ENCODE data around the gene SERPINB3.
"Not testable (repeated sequence)": the region's sequence is repeated elsewhere in the genome, so short reads cannot be mapped to it uniquely, and the experiment has no call there.

DNA sequence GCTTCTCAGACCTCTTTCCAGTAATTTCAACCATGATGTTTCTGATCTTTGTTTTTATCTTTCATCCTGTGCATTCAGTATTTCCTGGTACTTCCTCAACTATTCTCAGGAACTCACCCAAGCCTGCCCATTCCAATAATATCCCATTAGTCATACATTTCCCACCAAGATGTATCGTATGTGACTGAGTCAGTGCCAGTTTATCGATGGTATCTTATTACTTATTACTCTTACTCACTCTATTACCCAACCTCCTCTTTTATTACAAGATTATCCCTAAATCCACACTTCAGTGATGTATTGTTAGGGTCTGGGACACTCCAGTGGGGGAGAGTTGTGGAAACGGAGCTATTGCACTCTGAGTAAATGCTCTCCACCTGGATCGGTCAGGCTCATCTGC is 2.8 kb downstream of the SERPINB3 start:
- TF ChIP-seq SUZ12 (IDR thresholded peaks at IDR 0.05; ENCODE audit: extremely low read depth, insufficient read depth, insufficient read length); ZNF274 (IDR thresholded peaks at IDR 0.05; ENCODE audit: low read depth, low read length): not testable (repeated sequence)

All from NT2/D1 (cell line).